Hypothalamus (tissue), 51 donors: Measurements from ENCODE around the gene AGER.
"Not testable (repeated sequence)": the region's sequence is repeated elsewhere in the genome, so short reads cannot be mapped to it uniquely, and the experiment has no call there.

ENCODE experiments used
- DNase-seq, 51 donors: peaks; one replicate each; lab custom pipeline; 2025; lab: John Stamatoyannopoulos, UW

AGER gene

DNA sequence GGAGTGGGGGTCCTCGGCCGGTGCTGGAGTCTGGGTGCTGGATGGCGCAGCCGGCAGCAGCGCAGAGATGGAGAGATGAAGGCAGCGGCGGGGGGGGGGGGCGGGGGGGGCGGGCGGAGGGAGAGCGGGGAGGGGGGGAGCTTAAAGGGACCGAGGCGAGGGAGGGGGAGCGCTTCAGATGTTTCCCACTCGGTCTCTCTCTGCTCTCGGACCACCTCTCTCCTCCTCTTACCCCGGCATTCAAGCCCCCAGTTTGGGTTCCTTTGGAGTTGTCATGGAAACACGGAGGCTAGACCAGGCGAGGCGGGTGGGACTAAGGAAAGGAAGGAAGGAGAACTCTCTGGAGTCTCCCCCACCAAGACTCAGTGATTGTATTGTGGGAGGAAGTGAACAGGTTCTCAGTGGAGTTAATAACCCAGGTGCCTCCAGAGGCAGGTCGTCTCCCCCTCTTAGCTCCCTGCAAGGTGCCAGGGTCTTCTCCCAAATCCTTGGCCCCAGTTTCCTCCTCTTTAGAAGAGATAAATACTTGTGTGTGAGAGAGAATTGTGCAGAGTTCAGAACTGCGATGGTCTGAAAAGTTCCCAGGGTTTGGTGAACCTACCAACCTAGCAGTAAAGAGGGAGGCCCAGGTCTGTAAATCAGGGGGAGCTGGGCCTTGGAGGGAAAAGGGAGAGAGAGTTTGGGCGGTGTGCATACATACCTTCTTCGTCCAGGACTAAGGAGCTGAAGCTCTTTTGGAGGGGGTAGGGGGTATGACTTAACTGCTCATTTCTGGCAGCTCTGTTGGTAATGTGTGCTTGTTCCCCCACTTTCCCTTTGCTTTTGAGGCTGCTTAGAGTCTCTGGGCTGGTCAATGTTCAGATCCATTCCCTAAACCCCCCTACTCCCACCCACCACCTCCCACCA lies 31.9 kb downstream of the AGER start, which contains the start of gene PRRT1:
TSS of gene PRRT1 (minus strand) at position 77 of the 906 bp plus-strand sequence. CDS start 112 bp downstream, outside the sequence.
- DNase-seq, result peak in 15 of 51 donors; percentile 9 to 59 (median 30)

- DNase-seq, result peak in 5 of 51 donors; percentile 21 to 79 (median 36)
Observed at GRCh38 chr6:32151181-32151862, 32.7 kb downstream of the AGER start.

GRCh38 chr6:32149932-32150870 lies 33.9 kb downstream of the AGER start:
- peak in 1 of 51 donors; percentile 12 for DNase-seq

GRCh38 chr6:32149092-32149755 lies 34.8 kb downstream of the AGER start:
- DNase-seq, result no peak

GRCh38 chr6:32148289-32149091 lies 35.6 kb downstream of the AGER start:
- DNase-seq, result peak in 21 of 51 donors; percentile 5 to 49 (median 33)

DNA sequence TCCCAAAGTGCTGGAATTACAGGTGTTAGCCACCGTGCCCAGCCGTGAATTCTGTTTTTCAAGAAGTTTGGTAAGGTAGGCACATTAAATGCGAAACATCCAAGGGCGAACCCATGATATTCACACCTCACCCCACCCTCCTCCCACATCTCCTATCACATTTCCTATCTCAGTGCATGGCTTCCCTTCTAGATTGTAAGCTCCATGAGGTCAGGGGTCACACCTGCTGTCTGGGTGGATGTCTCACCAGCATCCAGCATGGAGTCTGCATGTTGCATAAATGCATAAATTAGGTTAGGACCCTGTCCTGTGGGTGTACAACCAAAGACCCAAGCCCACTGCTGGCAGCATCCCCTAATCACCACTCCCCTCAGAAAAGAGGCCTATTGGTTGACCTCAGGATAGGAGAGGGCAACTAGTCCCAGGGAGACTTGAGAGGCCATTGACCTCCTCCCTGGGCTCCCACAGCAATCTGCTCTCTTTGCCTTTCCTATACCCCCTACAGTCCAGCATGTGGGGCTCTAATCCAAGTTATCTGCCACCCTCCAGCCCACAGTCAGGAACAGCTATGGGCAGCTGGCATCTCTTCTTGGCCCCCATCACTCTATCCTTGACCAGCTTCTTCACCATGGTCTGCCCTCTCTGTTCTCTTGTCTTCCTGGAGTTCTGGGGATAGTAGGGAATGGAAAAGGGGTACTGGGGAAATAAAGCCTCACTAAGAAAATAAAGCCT lies 36.5 kb downstream of the AGER start:
- no peak for DNase-seq

DNA sequence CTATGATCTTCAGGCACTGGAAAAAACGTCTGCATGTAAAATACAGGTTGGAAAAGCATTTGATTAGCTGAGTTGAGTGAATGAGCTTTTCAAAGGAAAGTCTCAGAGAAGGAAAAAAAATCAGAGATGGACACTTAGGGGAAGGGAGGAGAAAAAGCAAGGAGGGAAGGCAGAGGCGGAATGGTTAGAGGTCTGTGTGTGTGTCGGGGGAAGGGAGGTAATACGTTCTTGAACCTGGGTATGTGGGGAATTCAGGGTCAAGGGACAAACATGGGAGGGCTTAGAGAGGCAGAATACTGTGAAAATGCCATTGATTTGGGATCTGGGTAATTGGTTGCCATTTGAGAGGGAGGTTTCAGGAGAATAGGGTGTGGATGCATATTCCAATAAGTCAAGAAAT lies 37.4 kb downstream of the AGER start:
- DNase-seq, result no peak

GRCh38 chr6:32146287-32146686 lies 37.8 kb downstream of the AGER start:
- DNase-seq, result no peak

- not testable (repeated sequence) for DNase-seq
Observed at GRCh38 chr6:32144238-32144637, 39.8 kb downstream of the AGER start.

- no peak for DNase-seq
Observed at GRCh38 chr6:32140420-32141046, 43.5 kb downstream of the AGER start.

DNA sequence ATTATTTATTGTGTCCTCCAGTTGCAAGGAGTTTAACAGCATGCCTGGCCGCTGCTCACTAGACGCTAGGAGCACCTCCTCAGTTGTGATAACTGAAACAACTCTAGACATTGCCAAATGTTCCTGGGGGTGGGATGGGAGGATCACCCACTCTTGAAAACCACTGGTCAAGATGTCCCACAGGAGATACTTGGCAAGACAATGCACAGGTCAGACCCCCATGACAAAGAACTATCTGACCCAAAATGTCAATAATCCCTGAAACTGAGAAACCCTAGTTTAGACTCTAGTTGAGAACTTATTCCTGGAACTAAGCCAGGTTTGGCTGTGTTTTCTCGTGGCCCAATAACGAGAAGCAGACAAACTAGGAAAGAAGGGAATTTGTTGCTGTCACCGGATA lies 44.5 kb downstream of the AGER start:
- no peak for DNase-seq

- DNase-seq, result no peak
Observed at GRCh38 chr6:32137454-32137853, 46.6 kb downstream of the AGER start.

DNA sequence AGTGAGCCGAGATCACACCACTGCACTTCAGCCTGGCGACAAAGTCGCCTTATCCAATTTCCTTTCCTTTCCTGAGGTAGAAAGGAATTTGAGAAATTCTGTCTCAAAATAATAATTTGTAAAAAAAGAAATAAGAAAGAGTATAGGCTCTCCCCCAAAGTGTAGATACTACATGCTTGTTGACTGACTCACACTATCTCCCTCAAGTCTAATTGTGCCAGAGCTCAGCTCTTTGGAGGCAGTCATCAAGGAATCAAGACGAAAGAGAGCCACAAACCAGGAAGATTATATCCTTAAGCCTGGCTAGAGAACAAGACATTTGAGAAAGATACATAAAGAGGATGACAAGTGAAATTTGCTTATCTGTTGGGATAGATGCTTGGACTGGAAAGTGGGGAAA lies 50.3 kb downstream of the AGER start:
- DNase-seq, result no peak

- DNase-seq, result no peak
Observed at GRCh38 chr6:32132110-32132509, 51.9 kb downstream of the AGER start.

- DNase-seq, result no peak
Observed at GRCh38 chr6:32131439-32131948, 52.6 kb downstream of the AGER start.
